ENCODE results near the gene EMSY.
A peak's percentile ranks its signal among the peaks of the same experiment; 100 is the strongest.
"Not testable (repeated sequence)": the region's sequence is repeated elsewhere in the genome, so short reads cannot be mapped to it uniquely, and the experiment has no call there.

The EMSY gene, protein sequence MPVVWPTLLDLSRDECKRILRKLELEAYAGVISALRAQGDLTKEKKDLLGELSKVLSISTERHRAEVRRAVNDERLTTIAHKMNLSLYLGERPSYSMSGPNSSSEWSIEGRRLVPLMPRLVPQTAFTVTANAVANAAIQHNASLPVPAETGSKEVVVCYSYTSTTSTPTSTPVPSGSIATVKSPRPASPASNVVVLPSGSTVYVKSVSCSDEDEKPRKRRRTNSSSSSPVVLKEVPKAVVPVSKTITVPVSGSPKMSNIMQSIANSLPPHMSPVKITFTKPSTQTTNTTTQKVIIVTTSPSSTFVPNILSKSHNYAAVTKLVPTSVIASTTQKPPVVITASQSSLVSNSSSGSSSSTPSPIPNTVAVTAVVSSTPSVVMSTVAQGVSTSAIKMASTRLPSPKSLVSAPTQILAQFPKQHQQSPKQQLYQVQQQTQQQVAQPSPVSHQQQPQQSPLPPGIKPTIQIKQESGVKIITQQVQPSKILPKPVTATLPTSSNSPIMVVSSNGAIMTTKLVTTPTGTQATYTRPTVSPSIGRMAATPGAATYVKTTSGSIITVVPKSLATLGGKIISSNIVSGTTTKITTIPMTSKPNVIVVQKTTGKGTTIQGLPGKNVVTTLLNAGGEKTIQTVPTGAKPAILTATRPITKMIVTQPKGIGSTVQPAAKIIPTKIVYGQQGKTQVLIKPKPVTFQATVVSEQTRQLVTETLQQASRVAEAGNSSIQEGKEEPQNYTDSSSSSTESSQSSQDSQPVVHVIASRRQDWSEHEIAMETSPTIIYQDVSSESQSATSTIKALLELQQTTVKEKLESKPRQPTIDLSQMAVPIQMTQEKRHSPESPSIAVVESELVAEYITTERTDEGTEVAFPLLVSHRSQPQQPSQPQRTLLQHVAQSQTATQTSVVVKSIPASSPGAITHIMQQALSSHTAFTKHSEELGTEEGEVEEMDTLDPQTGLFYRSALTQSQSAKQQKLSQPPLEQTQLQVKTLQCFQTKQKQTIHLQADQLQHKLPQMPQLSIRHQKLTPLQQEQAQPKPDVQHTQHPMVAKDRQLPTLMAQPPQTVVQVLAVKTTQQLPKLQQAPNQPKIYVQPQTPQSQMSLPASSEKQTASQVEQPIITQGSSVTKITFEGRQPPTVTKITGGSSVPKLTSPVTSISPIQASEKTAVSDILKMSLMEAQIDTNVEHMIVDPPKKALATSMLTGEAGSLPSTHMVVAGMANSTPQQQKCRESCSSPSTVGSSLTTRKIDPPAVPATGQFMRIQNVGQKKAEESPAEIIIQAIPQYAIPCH (N-terminal part only)

DNA sequence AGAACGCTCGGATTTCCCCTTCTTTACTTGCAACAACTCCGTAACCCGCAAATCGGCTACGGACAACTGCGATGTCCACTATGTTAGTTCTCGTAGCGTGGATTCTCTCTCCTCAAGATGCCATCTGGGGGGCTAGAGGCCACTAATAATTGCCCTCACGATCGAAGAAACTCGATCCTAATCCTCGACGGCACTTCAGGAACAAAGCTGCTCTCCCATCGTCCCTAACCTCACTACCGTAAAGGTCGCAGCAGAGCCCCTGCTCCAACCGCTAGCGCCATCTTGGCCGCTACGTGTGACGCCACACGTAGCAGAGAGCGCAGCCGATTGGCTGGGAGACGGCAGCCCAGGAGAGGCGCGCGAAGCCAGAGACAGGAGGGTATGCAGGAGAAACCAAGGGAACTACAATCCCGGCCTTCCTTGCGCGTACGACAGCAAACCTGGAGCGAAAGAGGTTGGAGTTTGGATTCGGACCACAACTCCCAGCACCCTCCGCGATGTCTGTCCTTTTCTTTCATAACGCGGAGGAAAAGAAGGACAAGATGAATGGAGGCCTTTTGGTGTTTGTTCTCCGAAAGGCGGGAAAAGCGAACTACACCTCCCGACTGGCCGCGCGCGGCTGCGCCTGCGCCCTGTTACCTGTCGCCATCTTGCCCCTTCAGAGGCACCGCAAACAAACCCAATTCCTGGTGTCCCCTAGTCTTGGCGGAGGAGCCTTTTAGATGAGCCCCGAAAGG, at the start of gene EMSY:
TSS of gene EMSY (plus strand) at position 635 of the 737 bp plus-strand sequence. CDS start 1,921 bp downstream, outside the sequence.
- DNase-seq: peak; percentile 100

DNA sequence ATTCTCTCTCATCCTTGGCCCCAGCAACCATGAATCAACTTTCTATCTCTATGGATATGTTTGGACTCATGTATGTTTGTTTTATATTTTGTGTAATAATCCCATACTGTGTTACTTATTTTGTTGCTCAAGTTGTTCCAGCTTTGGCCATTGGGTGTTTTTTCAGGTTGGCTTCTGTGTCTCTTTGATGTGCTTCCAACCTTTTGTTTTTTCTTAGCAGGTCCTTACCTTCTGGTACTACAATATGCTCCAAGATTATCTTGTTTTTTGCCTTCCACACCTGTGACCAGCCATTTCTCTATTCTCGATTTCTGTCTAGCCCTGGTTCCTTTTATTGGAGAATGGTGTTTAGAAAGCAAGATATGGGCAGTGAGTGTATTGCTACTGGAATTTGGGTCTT, 49.5 kb upstream of the EMSY start:
- DNase-seq: no peak

- DNase-seq: no peak
Observed at GRCh38 chr11:76397383-76397782, 47.4 kb upstream of the EMSY start.

DNA sequence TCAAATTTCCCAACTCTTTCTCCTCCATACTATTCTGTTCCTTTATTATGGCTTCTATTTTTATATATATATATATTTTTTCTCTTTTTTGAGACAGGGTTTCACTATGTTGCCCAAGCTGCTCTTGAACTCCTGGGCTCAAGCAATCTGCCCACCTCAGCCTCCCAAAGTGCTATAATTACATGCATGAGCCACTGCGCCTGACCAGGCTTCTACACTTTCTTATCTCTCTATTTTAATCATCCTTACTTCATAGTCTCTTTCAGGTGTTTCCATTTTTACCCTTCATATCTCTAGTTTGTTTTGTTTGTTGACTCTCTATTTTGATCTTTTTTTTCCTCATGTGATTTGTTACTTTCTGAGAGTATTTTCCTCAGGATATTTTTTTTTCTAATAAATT, 43.9 kb upstream of the EMSY start:
- no peak for DNase-seq

GRCh38 chr11:76401484-76401883, 43.3 kb upstream of the EMSY start:
- DNase-seq: not testable (repeated sequence)

- DNase-seq: no peak
Observed at GRCh38 chr11:76406359-76406758, 38.5 kb upstream of the EMSY start.

DNA sequence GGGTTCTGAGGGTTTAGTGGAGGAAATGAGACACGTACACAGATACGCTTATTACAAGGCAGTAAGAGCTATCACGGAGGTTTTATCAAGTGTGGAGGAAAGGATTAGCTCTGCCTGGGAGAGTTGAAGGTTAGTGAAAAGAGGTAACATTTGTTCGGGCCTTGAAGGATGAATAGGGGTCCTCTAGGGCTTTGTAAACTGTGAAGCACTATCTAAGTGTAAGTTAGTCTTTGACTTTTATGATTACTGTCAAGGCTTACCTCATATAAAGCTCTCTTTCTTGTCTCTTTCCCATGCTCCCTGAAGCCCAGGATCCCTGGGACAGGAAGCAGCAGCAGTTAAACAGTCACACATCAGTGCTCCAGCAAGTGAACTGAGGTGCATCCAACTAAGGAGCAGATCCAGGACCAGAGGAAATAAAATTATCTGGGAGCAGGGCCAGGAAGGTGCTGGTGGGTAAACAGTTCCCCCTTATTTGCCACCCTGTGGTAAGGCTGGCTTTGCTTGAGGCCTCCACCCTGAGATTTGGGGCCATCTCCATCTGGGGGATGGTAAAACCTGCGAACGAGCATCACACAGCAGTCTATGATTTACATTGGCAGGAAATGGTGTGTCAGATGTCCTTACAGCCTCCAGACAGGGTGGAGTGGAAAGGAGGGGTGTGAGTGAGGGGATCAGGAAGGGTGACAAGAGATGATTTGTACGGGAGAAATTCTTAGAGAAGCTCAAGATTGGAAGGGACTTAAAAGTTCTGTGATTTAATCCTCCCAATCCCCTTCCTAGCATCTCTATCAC, 36.5 kb upstream of the EMSY start:
- peak; percentile 57 for DNase-seq

DNA sequence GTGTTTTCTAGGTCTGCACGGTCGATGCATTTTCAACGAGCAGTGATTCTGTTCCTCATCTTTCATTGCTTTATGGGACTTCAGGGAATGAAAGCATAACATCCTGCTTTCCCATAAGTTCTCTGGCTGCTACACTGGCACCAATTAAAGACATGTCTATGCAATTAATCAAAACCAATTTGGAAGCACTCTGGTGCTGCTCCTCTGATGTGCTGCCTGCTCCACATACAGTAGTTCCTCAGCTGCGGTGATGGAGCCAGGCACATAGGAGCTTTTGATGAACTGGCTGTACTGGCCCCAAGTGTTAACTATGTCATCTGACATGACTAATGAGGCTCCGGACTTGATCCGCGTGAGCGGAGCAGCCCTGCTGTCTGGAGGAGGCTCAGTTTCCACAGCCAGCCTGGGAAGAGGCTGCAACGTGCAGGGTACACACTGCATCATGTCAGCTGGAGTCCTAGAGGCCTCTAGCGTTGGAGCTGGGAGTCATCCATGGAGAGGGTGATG, 33.9 kb upstream of the EMSY start:
- DNase-seq: no peak

GRCh38 chr11:76415073-76415472, 29.7 kb upstream of the EMSY start:
- DNase-seq: no peak

- DNase-seq: peak; percentile 19
Observed at GRCh38 chr11:76419896-76420295, 24.9 kb upstream of the EMSY start.

- DNase-seq: no peak
Observed at GRCh38 chr11:76424379-76424778, 20.4 kb upstream of the EMSY start.

GRCh38 chr11:76424891-76425290, 19.9 kb upstream of the EMSY start:
- DNase-seq: no peak

DNA sequence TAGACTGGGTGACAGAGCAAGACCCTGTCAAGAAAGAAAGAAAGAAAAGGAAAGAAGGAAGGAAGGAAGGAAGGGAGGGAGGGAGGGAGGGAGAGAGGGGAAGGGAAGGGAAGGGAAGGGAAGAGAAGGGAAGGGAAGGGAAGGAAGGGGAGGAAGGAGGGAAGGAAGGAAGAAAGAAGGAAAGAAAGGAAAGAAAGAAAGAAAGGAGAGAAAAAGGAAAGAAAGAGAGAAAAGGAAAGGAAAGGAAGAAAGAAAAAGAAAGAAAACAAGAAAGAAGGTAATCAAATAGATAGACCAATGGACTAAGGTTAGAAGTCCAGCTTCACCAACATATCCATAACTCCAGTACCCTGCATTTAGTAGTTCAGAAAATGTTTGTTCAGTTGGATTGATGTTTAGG, 18.2 kb upstream of the EMSY start:
- DNase-seq: no peak

GRCh38 chr11:76436020-76436419, 8.8 kb upstream of the EMSY start:
- no peak for DNase-seq

- no peak for DNase-seq
Observed at GRCh38 chr11:76443268-76443980, 1.4 kb upstream of the EMSY start.

DNA sequence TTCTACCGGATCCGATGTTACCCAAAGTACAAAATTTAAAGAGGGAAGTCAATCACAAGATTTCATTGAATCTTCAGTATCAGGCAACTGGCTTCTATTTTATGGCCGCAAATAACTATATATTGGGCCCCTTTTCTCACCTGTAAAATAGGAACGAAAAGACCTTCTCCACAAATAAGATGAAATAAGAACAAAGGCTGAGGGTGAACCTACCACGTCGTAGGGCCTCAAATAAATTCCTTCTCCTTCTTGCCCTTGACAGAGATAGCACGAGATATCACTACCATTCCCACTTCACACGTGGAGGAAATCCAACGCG, 794 bp upstream of the EMSY start:
- DNase-seq: no peak

- peak; percentile 59 for DNase-seq
Observed at GRCh38 chr11:76445121-76446084, 585 bp downstream of the EMSY start.

GRCh38 chr11:76448506-76448905, 3.7 kb downstream of the EMSY start:
- no peak for DNase-seq

DNA sequence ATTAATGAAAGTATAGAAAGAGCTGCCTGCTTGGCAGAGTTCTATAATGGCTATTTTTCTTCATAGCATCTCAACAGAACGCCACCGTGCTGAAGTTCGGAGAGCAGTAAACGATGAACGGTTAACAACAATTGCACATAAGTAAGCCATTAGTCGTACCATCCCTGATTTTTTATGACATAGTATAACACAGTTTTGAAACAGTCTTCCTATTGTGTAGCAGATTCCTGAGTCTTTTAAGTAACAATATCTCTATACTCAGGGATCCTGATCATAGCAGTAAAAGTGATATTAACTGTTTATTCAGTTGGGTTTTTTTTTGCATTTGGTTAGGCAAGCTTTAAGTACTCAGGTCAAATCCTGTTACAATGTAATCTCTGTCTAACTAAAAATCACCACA, 8.4 kb downstream of the EMSY start:
- DNase-seq: no peak

DNA sequence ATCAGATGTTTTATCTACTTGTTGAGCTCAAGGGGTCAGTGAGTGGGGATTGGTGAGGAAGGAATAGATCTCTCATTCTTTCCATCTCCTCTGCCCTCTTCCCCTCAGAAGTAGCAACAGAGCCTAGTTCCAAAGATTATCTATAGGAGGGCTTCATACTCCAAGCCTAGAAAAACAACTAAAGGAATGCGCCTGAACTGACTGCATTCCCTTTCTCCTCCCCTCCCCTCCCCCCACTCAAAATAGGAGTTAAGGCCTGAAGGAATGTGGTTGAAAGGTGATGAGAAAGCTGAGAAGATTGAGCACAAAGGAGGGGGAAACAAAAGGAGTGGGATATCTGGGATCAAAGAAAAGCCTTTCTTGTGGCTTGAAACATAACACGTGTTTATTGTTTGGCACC, 10.5 kb downstream of the EMSY start:
- DNase-seq: no peak
